Activated naive CD8-positive, alpha-beta T cell treated with anti-CD3 and anti-CD28 coated beads, Interleukin-2, amount 50 U/mL, for 24 hours (primary cell): ENCODE data around the gene PPIL6.
"Not testable (repeated sequence)": the region's sequence is repeated elsewhere in the genome, so short reads cannot be mapped to it uniquely, and the experiment has no call there.

Source experiments
- ATAC-seq: fragments of 150-1000 bp; cut with Tn5 transposase; one replicate; pipeline ENCODE4 v1.10.0; 2021
- DNase-seq: peaks from one replicate; pipeline ENCODE4 v3.0.0; 2021
- H3K27ac Mint-ChIP-seq: one replicate; pipeline ENCODE4 v1.8.0; 2021; ENCODE audit warnings: mild to moderate bottlenecking, mixed read lengths
- H3K27me3 Mint-ChIP-seq: one replicate; pipeline ENCODE4 v1.8.0; 2021; ENCODE audit warnings: mixed read lengths
- H3K36me3 Mint-ChIP-seq: one replicate; pipeline ENCODE4 v1.8.0; 2021; ENCODE audit warnings: low read depth, mixed read lengths
- H3K4me1 Mint-ChIP-seq: one replicate; pipeline ENCODE4 v1.8.0; 2021; ENCODE audit warnings: mixed read lengths
- H3K4me3 Mint-ChIP-seq: one replicate; pipeline ENCODE4 v1.8.0; 2021; ENCODE audit warnings: mild to moderate bottlenecking, moderate library complexity, mixed read lengths
- H3K9me3 Mint-ChIP-seq: one replicate; pipeline ENCODE4 v1.8.0; 2021; ENCODE audit warnings: mixed read lengths

PPIL6 gene

GRCh38 chr6:109379711-109380110, 60.7 kb downstream of the PPIL6 start:
- DNase-seq (no peak), ATAC-seq (no peak)
- peak overlapping the region; percentile 85 for H3K4me3 Mint-ChIP-seq
- H3K27ac Mint-ChIP-seq, result peak overlapping the region; percentile 77
- H3K4me1 Mint-ChIP-seq, result peaks cover 64% of the 10 kb centered on the region
- H3K27me3 Mint-ChIP-seq, result no peaks in the 10 kb centered on the region
- H3K9me3 Mint-ChIP-seq, result no peaks in the 10 kb centered on the region
- peaks cover 49% of the 10 kb centered on the region for H3K36me3 Mint-ChIP-seq

- no peaks in the 10 kb centered on the region for H3K9me3 Mint-ChIP-seq
- no peaks in the 10 kb centered on the region for H3K27me3 Mint-ChIP-seq
- H3K36me3 Mint-ChIP-seq, result peaks cover 67% of the 10 kb centered on the region
- H3K4me3 Mint-ChIP-seq, result peak overlapping the region; percentile 40
- DNase-seq, result no peak
- H3K27ac Mint-ChIP-seq, result peak overlapping the region; percentile 61
- H3K4me1 Mint-ChIP-seq, result peaks cover 67% of the 10 kb centered on the region
- no peak for ATAC-seq
Measured at GRCh38 chr6:109377717-109378116, 62.7 kb downstream of the PPIL6 start.

- ATAC-seq (no peak), DNase-seq (no peak)
- peak overlapping the region; percentile 88 for H3K27ac Mint-ChIP-seq
- H3K4me3 Mint-ChIP-seq, result peak overlapping the region; percentile 57
- no peaks in the 10 kb centered on the region for H3K27me3 Mint-ChIP-seq
- peaks cover 76% of the 10 kb centered on the region for H3K4me1 Mint-ChIP-seq
- H3K36me3 Mint-ChIP-seq, result peaks cover 82% of the 10 kb centered on the region
- H3K9me3 Mint-ChIP-seq, result no peaks in the 10 kb centered on the region
Measured at GRCh38 chr6:109374326-109374892, 66.0 kb downstream of the PPIL6 start.

GRCh38 chr6:109373762-109374161, 66.7 kb downstream of the PPIL6 start:
- DNase-seq, result peak; percentile 29
- H3K36me3 Mint-ChIP-seq, result peaks cover 80% of the 10 kb centered on the region
- H3K4me3 Mint-ChIP-seq, result peak overlapping the region; percentile 57
- peak overlapping the region; percentile 88 for H3K27ac Mint-ChIP-seq
- H3K9me3 Mint-ChIP-seq, result no peaks in the 10 kb centered on the region
- H3K27me3 Mint-ChIP-seq, result no peaks in the 10 kb centered on the region
- peaks cover 72% of the 10 kb centered on the region for H3K4me1 Mint-ChIP-seq
- ATAC-seq, result peak; percentile 94

- Mint-ChIP-seq H3K4me1 (peaks cover 70% of the 10 kb centered on the region), H3K4me3 (peak overlapping the region; percentile 57), H3K27me3 (no peaks in the 10 kb centered on the region), H3K9me3 (no peaks in the 10 kb centered on the region), H3K27ac (peak overlapping the region; percentile 88), H3K36me3 (peaks cover 82% of the 10 kb centered on the region)
- ATAC-seq (no peak), DNase-seq (no peak)
Measured at GRCh38 chr6:109373331-109373730, 67.1 kb downstream of the PPIL6 start.

- DNase-seq (no peak), ATAC-seq (no peak)
- Mint-ChIP-seq H3K27ac (peak overlapping the region; percentile 72), H3K4me3 (no peak overlapping the region), H3K4me1 (peaks cover 61% of the 10 kb centered on the region), H3K27me3 (no peaks in the 10 kb centered on the region), H3K36me3 (peaks cover 78% of the 10 kb centered on the region), H3K9me3 (no peaks in the 10 kb centered on the region)
Measured at GRCh38 chr6:109372130-109372529, 68.3 kb downstream of the PPIL6 start.

- no peaks in the 10 kb centered on the region for H3K9me3 Mint-ChIP-seq
- H3K4me1 Mint-ChIP-seq, result peaks cover 53% of the 10 kb centered on the region
- H3K36me3 Mint-ChIP-seq, result peaks cover 80% of the 10 kb centered on the region
- H3K4me3 Mint-ChIP-seq, result no peak overlapping the region
- H3K27ac Mint-ChIP-seq, result no peak overlapping the region
- DNase-seq (no peak), ATAC-seq (no peak)
- no peaks in the 10 kb centered on the region for H3K27me3 Mint-ChIP-seq
Measured at GRCh38 chr6:109370792-109371191, 69.6 kb downstream of the PPIL6 start.

- DNase-seq (no peak), ATAC-seq (no peak)
- Mint-ChIP-seq H3K4me1 (peaks cover 53% of the 10 kb centered on the region), H3K27me3 (no peaks in the 10 kb centered on the region), H3K9me3 (no peaks in the 10 kb centered on the region), H3K4me3 (no peak overlapping the region), H3K27ac (no peak overlapping the region), H3K36me3 (peaks cover 79% of the 10 kb centered on the region)
Measured at GRCh38 chr6:109370336-109370735, 70.1 kb downstream of the PPIL6 start.

GRCh38 chr6:109369728-109370127, 70.7 kb downstream of the PPIL6 start:
- no peaks in the 10 kb centered on the region for H3K27me3 Mint-ChIP-seq
- H3K4me1 Mint-ChIP-seq, result peaks cover 47% of the 10 kb centered on the region
- no peak for ATAC-seq
- H3K36me3 Mint-ChIP-seq, result peaks cover 78% of the 10 kb centered on the region
- no peak overlapping the region for H3K27ac Mint-ChIP-seq
- DNase-seq, result no peak
- no peaks in the 10 kb centered on the region for H3K9me3 Mint-ChIP-seq
- no peak overlapping the region for H3K4me3 Mint-ChIP-seq

- not testable (repeated sequence) for H3K27ac Mint-ChIP-seq, H3K9me3 Mint-ChIP-seq, H3K27me3 Mint-ChIP-seq, H3K4me3 Mint-ChIP-seq, ATAC-seq, DNase-seq
- Mint-ChIP-seq H3K4me1 (peaks cover 20% of the 10 kb centered on the region), H3K36me3 (peaks cover 80% of the 10 kb centered on the region)
Measured at GRCh38 chr6:109364382-109365078, 75.9 kb downstream of the PPIL6 start.

- H3K4me1 Mint-ChIP-seq, result peaks cover 18% of the 10 kb centered on the region
- no peak for DNase-seq
- peaks cover 82% of the 10 kb centered on the region for H3K36me3 Mint-ChIP-seq
- H3K27ac Mint-ChIP-seq, result no peak overlapping the region
- ATAC-seq, result no peak
- no peaks in the 10 kb centered on the region for H3K9me3 Mint-ChIP-seq
- H3K4me3 Mint-ChIP-seq, result no peak overlapping the region
- no peaks in the 10 kb centered on the region for H3K27me3 Mint-ChIP-seq
Measured at GRCh38 chr6:109363753-109364152, 76.7 kb downstream of the PPIL6 start.

- Mint-ChIP-seq H3K27ac (no peak overlapping the region), H3K9me3 (no peaks in the 10 kb centered on the region), H3K4me3 (no peak overlapping the region), H3K27me3 (no peaks in the 10 kb centered on the region), H3K4me1 (peaks cover 14% of the 10 kb centered on the region), H3K36me3 (peaks cover 86% of the 10 kb centered on the region)
- ATAC-seq (no peak), DNase-seq (no peak)
Measured at GRCh38 chr6:109362102-109362884, 78.1 kb downstream of the PPIL6 start.

- H3K9me3 Mint-ChIP-seq, result no peaks in the 10 kb centered on the region
Measured at GRCh38 chr6:109360791-109361190, 79.6 kb downstream of the PPIL6 start.

GRCh38 chr6:109360281-109360680, 80.1 kb downstream of the PPIL6 start:
- H3K9me3 Mint-ChIP-seq, result no peaks in the 10 kb centered on the region
- DNase-seq (no peak), ATAC-seq (no peak)
- peaks cover 86% of the 10 kb centered on the region for H3K36me3 Mint-ChIP-seq
- H3K27me3 Mint-ChIP-seq, result no peaks in the 10 kb centered on the region
- H3K27ac Mint-ChIP-seq, result no peak overlapping the region
- H3K4me3 Mint-ChIP-seq, result no peak overlapping the region
- H3K4me1 Mint-ChIP-seq, result peaks cover 13% of the 10 kb centered on the region

More at GRCh38 chr6:109360791-109361190, 79.6 kb downstream of the PPIL6 start:
- Mint-ChIP-seq H3K4me1 (peaks cover 13% of the 10 kb centered on the region), H3K27ac (no peak overlapping the region), H3K27me3 (no peaks in the 10 kb centered on the region), H3K36me3 (peaks cover 83% of the 10 kb centered on the region), H3K4me3 (no peak overlapping the region)
- ATAC-seq (no peak), DNase-seq (no peak)

- no peak for ATAC-seq
- Mint-ChIP-seq H3K9me3 (no peaks in the 10 kb centered on the region), H3K4me3 (no peak overlapping the region), H3K36me3 (peaks cover 80% of the 10 kb centered on the region), H3K4me1 (peaks cover 12% of the 10 kb centered on the region), H3K27ac (no peak overlapping the region), H3K27me3 (no peaks in the 10 kb centered on the region)
- no peak for DNase-seq
Measured at GRCh38 chr6:109359248-109359647, 81.2 kb downstream of the PPIL6 start.
